Activated CD8-positive, alpha-beta memory T cell treated with anti-CD3 and anti-CD28 coated beads for 1 hour (primary cell): Measurements from ENCODE around the gene ZNF256.

Source experiments
- DNase-seq, 2 donors: peaks; one replicate each; pipeline ENCODE4 v3.0.0-alpha.2; 2020; ENCODE audit warnings: low read depth in 1 of 2; ENCODE audit errors: extremely low read depth in 1 of 2

The ZNF256 gene

GRCh38 chr19:57947419-57948134 is at the start of gene ZNF256:
ZNF256 (minus strand) TSS chr19:57947706; CDS start chr19:57947474, 232 bp downstream.
- DNase-seq, result peak; percentile 71 to 77

DNA sequence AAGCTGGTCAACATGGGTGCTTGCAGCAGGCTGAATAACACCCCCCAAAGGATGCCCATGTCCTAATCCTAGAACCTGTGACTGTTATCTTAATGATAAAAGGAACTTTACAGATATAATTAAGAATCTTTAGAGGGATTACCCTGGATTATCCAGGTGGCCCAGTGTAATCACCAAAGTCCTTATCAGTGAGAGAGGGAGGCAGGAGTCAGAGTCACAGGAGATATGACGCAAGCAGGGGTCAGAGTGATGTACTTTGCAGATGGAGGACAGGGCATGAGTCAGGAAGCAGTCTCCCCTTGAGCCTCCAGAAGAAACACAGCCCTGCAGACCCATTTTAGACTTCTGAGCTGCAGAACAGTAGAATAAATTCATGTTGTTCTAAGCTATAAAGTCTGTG is 45.3 kb upstream of the ZNF256 start:
- no peak for DNase-seq

GRCh38 chr19:57978586-57979289 is 31.2 kb upstream of the ZNF256 start:
- DNase-seq, result no peak

- DNase-seq, result no peak
Measured at GRCh38 chr19:57974434-57974833, 26.9 kb upstream of the ZNF256 start, which contains the start of gene C19orf18. C19orf18 (minus strand) TSS chr19:57974534; CDS start chr19:57974432, 102 bp downstream.

DNA sequence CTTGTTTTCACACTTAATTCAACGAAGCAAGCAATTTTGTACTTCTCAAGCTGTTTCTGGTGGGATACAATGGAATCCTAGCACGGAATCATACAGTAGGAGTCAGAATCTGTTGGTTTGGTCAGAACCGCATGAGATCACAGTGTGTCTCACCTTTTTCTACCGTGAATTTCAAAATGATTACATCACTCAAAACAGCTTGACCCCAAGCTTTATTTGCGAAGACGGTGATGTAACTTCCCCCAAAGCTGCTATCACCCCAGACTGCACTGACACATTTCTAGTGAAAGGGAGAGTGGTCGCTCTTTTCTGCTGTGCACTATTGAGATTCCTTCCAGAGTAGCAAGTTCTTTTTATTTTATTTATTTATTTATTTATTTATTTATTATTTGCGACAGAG is 17.3 kb upstream of the ZNF256 start:
- DNase-seq, result no peak

DNA sequence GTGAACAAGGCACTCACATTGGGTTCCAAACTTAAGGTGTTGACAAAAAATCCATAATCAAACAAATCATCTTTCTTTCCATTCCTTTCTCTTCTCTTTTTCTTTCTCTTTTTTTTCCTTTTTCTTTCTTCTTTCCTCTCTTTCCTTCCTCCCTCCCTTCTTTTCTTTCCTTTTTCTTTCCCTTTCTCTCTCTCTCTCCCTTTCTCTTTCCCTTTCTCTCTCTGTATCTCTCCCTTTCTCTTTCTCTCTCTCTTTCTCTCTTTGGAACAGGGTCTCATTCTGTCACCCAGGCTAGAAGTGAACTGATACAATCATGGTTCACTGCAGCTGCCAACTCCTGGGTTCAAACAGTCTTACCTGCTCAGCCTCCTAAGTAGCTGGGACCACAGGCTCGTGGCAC is 14.3 kb upstream of the ZNF256 start:
- no peak for DNase-seq

DNA sequence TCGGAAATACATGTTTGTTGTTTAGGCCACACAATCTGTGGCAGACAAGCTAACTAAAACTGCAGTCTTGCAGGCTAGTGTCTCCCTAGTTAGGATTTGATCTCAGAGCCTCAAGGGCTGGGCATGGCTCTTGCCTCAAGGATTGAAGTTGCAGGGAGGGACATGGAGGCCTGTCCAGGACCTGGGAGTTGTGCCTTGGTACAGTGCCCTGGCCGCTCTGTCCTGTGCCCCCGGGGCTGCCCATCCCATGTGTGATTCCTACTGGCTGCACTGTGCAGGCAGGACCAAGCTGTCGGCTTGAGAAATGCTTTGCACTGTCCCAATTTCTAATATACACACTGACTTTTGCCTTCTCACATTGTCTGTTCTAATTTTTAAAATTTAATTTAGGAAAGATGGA is 7.5 kb upstream of the ZNF256 start:
- no peak for DNase-seq

DNA sequence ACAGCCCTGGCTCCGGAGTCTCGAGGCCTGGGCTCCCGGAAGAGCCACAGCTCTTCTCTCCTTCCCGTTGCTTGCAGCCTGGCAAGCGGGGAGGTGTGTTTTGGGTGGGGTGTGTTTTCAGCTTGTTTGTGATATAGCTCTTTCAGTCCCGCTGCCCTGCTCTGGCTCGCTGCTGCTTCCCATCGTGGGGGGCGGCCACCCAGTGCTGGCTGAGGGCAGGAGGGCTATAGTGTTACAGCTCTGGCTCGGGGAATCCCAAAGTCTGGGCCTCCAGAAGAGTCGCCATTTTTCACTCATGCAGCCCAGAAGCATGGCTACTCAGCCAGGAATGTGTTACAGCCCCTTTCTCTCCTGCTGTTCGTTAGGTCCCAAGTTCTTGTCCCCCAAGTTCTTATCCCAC is 2.2 kb upstream of the ZNF256 start:
- DNase-seq, result no peak

DNA sequence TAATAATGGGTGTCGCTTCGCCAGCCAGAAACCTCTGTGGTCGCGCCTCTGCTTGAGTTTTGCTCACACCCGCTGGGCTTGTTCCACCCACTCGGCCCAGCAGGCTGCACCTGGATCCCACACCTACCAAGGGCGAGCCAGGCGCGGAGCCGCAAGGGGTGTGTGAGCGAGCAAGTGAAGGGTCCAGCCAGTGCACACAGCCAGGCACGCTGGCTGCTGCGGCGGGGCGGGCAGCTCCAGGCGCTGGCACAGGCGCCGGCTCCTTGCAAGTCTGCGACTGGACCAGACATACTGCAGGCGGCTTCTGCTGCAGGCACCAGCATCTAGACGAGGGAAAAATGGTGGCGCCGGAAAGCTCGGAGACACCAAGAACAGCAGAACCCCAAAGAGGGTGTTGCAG is 1.8 kb upstream of the ZNF256 start:
- no peak for DNase-seq

DNA sequence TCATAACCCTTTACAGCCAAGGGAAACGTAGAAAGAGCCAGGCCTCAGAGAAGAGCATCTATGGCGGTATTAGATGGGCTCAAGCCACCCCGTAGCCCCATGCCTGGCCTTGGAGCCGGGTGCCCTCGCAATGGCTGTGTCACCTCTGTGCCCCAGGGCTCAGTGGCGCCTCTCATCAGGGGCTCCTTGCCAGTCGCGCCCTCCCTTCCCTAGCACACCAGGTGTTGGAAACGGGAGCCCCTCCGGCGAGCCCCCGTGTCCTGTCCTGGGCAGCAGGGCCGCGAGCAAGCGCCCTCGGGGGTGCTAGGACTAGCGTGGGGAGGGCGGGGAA is 453 bp downstream of the ZNF256 start:
- DNase-seq, result no peak

- no peak for DNase-seq
Measured at GRCh38 chr19:57946316-57946715, 1.2 kb downstream of the ZNF256 start.

DNA sequence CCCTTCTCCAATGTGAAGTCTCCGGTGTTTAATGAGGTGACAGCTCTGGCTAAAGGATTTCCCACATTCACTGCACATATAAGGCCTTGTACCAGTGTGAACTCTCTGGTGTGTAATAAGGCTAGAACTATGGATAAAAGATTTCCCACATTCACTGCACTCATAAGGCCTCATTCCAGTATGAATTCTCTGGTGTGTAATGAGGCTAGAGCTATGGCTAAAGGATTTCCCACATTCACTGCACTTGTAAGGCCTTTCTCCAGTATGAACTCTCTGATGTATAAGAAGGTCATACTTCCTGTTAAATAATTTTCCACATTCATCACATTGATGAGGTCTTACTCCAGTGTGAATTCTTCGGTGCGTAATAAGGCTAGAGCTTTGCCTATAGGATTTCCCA is 5.9 kb downstream of the ZNF256 start:
- DNase-seq, result no peak

GRCh38 chr19:57935731-57936130 is 11.8 kb downstream of the ZNF256 start:
- DNase-seq, result no peak

DNA sequence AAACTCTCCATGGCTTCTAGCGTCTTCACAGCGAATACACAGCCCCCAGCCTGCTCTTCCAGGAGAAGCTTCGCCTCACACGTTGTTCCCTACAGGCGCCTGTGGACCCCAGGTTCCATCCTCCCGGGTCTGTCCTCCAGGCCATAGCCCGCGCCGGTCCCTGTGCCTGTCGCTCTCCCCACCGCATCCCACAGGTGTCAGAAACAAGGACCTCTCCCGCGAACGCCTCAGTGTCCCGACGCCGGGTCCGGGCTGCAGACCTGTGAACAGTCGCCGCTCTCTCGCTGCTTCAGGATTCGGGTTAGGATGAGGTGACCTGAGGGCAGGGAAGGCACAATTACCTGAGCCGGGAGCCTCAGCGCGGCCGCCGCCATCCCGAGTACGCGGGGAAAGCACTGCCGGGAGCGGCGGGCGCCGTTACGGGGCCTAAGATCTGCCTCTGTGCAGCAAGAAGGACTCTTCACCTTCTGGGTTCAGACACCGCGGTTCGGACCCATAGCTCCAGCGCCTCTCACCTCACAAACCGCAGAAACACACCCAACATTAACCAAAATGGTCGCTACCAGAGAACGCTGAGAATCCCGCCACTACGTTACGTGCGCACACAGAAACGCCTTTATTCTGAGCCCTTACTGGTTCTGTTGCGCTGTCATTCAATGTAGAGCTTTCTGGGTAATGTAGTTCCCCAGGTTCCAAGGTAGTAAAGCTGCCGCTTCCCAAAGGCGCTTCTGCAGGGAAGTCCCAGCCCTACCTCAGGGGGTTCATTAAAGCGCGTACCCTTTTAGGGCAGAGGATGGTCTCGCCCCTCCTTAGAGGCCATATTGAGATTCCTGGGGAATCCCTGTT is 12.5 kb downstream of the ZNF256 start, which contains the start of gene ZNF418:
ZNF418 (minus strand) TSS at position 583 of the 846 bp plus-strand sequence. CDS start 1,580 bp downstream, outside the sequence.
- DNase-seq, result peak in 1 of 2 donors; percentile 3

DNA sequence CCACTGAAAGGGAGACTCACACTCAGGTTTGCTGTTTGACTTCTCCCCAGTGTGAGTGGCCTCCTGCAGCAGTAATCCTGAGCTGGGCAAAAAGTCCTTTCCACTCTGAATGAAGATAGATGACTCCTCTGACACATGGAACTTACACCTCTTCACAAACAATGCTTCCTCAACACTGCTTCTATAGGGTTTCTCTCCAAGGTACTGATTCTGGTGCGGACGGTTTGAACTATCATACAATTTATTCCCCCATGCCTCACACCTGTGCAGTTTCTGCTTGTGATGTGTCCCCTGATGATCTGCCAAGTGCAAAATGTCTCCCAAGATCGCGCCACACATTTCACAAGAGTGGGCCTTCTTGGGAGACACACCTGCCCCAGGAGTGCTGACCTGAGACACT is 19.9 kb downstream of the ZNF256 start:
- DNase-seq, result no peak

DNA sequence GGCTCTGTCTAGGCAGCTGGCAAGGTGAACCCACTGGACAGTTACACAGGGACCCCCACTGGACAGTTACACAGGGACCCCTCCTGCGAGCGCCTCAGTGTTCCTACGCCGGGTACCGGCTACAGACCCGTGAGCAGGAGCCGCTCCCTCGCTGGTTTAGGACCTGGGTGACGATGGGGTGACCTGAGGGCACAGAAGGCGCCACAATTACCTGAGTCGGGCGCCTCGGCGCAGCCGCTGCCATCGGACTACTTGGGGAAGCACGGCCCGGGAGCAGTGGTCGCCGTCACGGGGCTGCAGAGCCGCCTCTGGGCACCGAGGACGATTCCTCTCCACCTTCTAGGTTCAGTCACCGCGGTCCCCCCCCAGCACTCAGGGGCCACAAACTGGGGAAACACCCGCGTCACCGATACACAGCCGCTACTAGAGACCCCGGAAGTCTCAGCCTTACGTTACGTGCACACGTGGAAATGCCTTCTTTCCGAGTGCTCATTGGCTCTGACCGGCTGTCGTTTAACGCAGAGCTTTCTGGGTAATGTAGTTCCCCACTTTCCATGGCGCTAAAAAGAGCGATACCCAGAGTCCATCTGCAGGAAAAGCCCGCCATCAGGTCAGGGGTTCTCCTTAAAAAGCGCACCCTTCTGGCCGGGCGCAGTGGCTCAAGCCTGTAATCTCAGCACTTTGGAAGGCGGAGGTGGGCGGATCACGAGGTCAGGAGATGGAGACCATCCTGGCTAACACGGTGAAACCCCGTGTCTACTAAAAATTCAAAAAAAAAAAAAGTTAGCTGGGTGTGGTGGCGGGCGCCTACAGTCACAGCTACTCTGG is 31.1 kb downstream of the ZNF256 start, which contains the start of gene ZNF417:
ZNF417 (minus strand) TSS at position 425 of the 828 bp plus-strand sequence; CDS start at position 244, 181 bp downstream.
- DNase-seq, result peak; percentile 65 to 70

GRCh38 chr19:57914531-57914930 is 33.0 kb downstream of the ZNF256 start:
- DNase-seq, result no peak

GRCh38 chr19:57907394-57907793 is 40.1 kb downstream of the ZNF256 start:
- DNase-seq, result no peak

DNA sequence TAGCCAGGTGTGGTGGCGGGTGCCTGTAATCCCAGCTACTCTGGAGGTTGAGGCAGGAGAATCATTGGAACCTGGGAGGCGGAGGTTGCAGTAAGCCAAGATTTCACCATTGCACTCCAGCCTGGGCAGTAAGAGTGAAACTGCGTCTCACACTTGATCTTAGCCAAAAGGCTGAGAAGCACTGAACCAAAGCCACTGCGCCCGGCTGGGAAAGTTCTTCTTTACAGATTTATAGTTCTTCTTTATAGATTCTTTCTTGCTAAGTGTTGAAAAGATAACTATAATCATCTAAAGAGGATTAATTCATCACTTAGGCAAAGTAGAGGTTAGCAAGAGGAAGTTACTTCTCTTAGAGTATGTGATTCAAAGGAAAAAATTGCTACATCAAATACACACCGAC is 42.2 kb downstream of the ZNF256 start:
- no peak for DNase-seq

- DNase-seq, result no peak
Measured at GRCh38 chr19:57903618-57904184, 43.8 kb downstream of the ZNF256 start.
